BE2C (cell line): Measurements from ENCODE around the gene CASKIN1.
"Not testable (repeated sequence)": the region's sequence is repeated elsewhere in the genome, so short reads cannot be mapped to it uniquely, and the experiment has no call there.

ENCODE experiments used
- DNase-seq: peaks from one replicate; pipeline ENCODE4 v3.0.0-alpha.2; 2020
- H3K27me3 ChIP-seq: fragments of 250-450 bp; sonication (Bioruptor Pico); 2 replicates; pipeline ENCODE4 v1.5.1; 2020; ENCODE audit warnings: mild to moderate bottlenecking
- H3K36me3 ChIP-seq: fragments of 250-450 bp; sonication (Bioruptor Pico); 2 replicates; pipeline ENCODE4 v1.5.1; 2020; ENCODE audit warnings: mild to moderate bottlenecking
- H3K4me1 ChIP-seq: fragments of 250-450 bp; sonication (Bioruptor Pico); 2 replicates; pipeline ENCODE4 v1.5.1; 2020
- H3K4me3 ChIP-seq: 2 replicates; pipeline ENCODE4 v1.5.1; 2011; ENCODE audit warnings: low read depth, low read length
- H3K9me3 ChIP-seq: fragments of 250-450 bp; sonication (Bioruptor Pico); 2 replicates; pipeline ENCODE4 v1.5.1; 2020
- TF ChIP-seq, protein P1 (sequence below): IDR thresholded peaks from 2 replicates; pipeline ENCODE4 v1.5.1; 2012; ENCODE audit warnings: mild to moderate bottlenecking, low read depth, low read length

Gene CASKIN1

DNA sequence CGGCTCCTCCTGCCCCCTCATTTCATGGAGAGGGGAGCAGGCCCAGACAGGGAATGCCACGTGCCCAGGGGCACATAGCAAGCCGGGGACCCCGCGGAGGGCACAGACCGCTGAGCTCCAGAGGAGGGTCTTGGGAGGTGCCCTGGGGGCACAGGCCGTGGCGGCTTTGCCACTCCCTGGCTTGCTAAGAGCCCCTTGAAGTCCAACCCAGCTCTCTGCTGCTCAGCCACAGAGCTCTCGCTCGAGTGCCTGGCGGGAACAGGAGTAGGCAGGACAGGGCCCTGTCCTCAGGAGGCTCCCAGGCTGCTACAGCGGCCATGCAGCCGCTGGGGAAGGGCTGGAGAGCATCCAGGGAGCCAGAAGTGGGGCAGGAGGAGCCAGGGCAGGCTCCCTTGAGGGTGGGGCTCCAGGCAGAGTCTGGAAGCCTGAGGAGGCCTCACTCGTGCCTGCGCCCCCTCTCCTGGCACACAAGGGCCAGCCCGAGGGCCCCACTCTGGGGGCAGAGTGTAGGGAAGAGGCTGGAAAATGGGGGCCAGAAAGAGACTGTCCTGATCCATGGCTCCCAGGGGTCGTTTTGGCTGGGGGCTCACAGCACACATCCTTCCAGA lies 52.4 kb downstream of the CASKIN1 start:
- no peaks in the 10 kb centered on the region for H3K36me3 ChIP-seq
- DNase-seq: no peak
- TF ChIP-seq, protein P1, sequence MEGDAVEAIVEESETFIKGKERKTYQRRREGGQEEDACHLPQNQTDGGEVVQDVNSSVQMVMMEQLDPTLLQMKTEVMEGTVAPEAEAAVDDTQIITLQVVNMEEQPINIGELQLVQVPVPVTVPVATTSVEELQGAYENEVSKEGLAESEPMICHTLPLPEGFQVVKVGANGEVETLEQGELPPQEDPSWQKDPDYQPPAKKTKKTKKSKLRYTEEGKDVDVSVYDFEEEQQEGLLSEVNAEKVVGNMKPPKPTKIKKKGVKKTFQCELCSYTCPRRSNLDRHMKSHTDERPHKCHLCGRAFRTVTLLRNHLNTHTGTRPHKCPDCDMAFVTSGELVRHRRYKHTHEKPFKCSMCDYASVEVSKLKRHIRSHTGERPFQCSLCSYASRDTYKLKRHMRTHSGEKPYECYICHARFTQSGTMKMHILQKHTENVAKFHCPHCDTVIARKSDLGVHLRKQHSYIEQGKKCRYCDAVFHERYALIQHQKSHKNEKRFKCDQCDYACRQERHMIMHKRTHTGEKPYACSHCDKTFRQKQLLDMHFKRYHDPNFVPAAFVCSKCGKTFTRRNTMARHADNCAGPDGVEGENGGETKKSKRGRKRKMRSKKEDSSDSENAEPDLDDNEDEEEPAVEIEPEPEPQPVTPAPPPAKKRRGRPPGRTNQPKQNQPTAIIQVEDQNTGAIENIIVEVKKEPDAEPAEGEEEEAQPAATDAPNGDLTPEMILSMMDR: no peak
- no peak overlapping the region for H3K4me3 ChIP-seq
- peaks cover 8% of the 10 kb centered on the region for H3K4me1 ChIP-seq
- H3K9me3 ChIP-seq: no peaks in the 10 kb centered on the region
- no peaks in the 10 kb centered on the region for H3K27me3 ChIP-seq

DNA sequence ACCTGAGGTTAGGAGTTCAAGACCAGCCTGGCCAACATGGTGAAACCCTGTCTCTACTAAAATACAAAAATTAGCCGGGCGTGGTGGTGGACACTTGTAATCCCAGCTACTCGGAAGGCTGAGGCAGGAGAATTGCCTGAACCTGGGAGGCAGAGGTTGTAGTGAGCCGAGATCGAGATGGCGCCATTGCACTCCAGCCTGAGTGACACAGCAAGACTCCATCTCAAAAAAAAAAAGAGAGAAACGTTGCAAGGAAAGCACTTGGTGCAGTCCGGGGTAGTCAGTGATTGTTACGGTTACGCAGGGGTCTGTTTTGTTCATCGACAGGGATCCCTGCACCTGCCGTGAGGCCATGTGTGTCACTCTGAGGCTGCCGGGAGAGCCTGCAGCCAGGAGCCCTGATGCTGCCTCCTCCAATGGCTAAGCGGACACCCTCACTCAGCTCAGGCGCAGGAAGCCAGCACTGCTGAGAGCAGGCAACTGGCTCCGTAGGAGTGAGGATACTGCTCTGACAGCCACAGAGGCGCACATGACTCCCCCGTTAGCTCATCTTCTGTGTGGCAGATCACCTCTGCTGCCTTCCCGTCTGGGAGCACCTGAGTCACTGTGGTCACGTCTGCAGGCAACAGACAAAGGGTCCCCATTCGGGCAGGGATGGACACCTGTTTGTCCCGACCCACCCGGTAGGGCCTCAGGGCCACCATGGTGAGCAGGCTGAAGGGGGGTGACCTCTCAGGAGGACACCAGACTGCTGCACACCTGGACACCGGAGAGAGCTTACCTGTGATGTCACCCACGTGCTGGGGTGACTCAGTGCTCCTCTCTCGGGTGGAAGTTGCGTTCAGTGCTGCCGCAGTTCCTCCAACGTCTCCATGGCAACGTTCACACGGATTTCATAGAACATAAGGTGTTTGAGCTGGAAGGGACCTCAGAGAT lies 53.2 kb downstream of the CASKIN1 start:
- H3K4me3 ChIP-seq: no peak overlapping the region
- H3K36me3 ChIP-seq: no peaks in the 10 kb centered on the region
- TF ChIP-seq, protein P1: no peak
- H3K4me1 ChIP-seq: peaks cover 7% of the 10 kb centered on the region
- H3K9me3 ChIP-seq: no peaks in the 10 kb centered on the region
- H3K27me3 ChIP-seq: no peaks in the 10 kb centered on the region
- peak; percentile 16 for DNase-seq

DNA sequence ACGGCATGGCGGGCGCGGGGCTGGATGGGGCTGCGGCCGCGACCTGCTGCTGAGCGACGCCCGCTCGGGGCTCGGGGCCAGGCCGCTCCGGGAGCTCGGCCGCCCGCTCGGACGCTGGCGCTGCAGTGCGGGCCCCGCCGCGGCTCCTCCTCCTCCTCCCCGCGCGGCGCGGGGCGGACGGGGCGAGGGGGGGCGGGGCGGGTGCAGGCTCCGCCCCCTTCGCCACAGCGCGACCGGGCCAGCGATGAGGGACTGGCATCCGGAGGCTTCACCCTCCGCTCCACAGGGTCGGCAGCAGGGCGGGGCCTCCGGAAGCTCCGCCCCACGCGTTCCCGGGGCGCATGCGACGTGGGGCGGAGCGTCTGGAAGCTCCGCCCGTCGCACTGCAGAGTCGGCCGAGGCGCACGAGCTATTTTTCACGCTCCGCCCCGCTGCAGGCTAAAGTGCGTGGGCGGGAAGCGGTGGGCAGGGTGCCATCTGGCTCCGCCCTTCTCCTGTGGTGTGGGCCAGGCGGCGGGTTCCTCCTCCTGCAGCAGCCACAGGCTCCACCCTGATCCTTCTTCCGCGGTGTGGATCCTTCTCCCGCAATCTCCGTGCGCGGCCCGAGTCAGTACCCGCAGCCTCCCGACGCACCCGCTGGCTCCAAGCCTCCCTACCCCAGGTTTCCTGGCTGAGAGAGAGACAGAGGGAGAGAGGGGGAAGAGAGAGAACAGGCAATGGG lies 60.5 kb downstream of the CASKIN1 start, which contains the start of gene PKD1:
TSS of gene PKD1 (minus strand) at position 129 of the 721 bp plus-strand sequence. CDS start 209 bp downstream, outside the sequence.
- peak; percentile 99 for DNase-seq
- H3K9me3 ChIP-seq, H3K27me3 ChIP-seq, H3K36me3 ChIP-seq, H3K4me1 ChIP-seq: not testable (repeated sequence)
- peak within 1 kb of the TSS; percentile 60 for H3K4me3 ChIP-seq

DNA sequence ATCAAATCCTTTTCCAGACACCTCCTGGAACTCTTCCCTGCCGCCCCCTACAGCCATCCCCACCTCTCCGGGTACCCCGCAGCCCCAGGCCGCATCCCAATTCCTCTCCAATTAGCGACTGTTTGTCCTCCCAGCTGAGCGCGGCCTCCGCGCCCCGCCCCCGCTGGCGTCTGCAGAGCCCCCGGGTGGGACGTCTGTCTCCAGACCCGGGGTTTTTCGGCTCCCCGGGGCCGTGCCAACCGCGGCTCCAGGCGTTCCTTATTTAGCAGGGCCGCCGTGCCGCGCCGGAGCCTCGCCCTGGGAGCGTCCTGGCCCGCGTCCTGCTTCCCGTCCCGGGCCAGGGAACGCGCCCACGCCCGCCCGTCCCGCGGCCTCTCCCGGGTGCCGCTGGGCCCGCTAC lies 61.3 kb downstream of the CASKIN1 start:
- not testable (repeated sequence) for H3K4me1 ChIP-seq, H3K27me3 ChIP-seq, H3K36me3 ChIP-seq, H3K9me3 ChIP-seq, DNase-seq
- H3K4me3 ChIP-seq: peak overlapping the region; percentile 60

DNA sequence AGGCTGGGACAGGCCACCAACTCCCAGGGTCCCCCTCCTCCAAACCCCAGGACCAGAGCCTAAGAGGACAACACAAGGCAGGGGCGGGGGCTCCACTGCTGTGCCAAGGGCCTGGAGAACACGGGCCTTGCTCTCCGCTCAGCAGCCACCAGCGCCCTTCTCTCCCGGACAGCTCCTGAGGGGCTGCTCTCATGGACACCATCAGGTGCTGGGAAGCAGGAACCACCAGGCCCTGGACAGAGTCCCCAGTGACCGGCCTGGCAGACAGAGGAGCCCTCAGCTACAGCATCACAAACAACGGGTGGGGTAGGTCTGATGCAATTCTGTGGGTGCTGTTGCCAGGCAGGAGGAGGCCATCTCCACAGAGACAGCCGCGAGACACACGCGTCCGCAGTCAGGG lies 62.6 kb downstream of the CASKIN1 start:
- H3K36me3 ChIP-seq, H3K4me3 ChIP-seq, H3K27me3 ChIP-seq, H3K9me3 ChIP-seq, DNase-seq, H3K4me1 ChIP-seq: not testable (repeated sequence)

DNA sequence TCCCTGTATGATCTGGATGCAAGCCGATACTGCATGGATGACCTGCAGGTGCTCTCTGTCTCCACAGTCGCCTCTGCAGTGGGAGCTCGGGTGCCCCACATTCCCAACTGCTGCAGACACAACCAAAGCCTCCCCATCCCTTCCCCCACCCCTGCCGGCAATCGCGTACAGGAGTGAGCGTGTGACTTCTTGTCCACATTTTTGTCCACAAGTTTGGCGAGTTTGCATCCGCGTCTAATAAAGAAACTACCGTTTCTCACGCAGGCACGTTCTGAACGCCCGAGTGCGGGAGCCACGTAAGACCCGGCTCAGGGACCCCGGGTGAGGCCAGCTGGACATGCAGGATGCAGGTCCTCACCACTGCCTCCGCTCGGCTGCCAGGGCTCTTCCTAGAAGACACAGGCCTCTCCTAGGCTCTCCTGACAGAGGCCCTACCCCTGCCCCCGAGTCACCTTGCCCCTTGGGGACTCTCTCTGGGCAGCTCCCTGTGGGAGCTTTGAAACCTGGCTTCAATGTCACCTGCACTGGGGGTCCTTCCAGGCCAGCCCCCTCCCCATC lies 66.4 kb downstream of the CASKIN1 start:
- H3K4me3 ChIP-seq, H3K9me3 ChIP-seq, H3K36me3 ChIP-seq, H3K27me3 ChIP-seq, DNase-seq: not testable (repeated sequence)
- H3K4me1 ChIP-seq: peaks cover 22% of the 10 kb centered on the region

DNA sequence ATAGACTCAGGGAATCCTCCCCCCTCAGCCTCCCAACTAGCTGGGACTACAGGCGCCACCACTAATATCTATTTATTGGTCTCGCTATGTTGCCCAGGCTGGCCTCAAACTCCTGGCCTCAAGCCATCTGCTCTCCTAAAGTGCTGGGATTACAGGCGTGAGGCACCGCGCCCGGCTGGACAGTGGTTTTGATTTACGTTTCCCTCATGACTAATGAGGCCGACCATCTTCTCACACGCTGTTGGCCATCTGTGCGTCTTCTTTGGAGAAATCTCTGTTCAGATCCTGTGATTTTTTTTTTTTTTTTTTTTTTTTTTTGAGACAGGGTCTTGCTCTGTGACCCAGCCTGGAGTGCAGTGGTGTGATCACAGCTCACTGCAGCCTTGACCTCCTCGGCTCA lies 67.2 kb downstream of the CASKIN1 start:
- H3K27me3 ChIP-seq, H3K4me3 ChIP-seq, H3K9me3 ChIP-seq, DNase-seq, H3K36me3 ChIP-seq: not testable (repeated sequence)
- H3K4me1 ChIP-seq: peaks cover 23% of the 10 kb centered on the region

DNA sequence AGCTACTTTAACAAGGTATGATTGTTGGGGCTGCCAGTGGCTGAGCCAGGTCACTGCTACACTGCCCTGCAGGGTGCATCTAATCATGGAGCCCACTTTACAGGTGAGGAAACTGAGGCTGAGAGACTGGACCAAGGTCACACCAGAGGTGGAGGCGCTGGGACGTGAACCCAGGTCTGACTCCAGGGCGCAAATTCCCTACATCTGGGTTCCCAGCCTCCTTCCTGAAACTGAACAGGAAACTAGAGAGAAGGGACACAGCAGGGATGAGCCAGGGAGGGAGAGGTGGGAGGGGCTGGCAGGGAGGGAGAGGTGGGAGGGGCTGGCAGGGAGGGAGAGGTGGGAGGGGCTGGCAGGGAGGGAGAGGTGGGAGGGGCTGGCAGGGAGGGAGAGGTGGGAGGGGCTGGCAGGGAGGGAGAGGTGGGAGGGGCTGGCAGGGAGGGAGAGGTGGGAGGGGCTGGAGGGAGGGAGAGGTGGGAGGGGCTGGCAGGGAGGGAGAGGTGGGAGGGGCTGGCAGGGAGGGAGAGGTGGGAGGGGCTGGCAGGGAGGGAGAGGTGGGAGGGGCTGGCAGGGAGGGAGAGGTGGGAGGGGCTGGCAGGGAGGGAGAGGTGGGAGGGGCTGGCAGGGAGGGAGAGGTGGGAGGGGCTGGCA lies 68.7 kb downstream of the CASKIN1 start:
- H3K9me3 ChIP-seq, H3K4me3 ChIP-seq, H3K27me3 ChIP-seq, H3K36me3 ChIP-seq: not testable (repeated sequence)
- H3K4me1 ChIP-seq: peaks cover 31% of the 10 kb centered on the region
- DNase-seq: peak; percentile 50
